K562 (cell line): ENCODE results near the gene FANCD2. TPM values are rescaled to one million over a fixed set of nuclear protein-coding genes. Genes with fewer than 3 reads are reported as not detected.

Experiments
- CSDE1 ChIP-seq, 2 experiments: fragments of 450-650 bp; IDR thresholded peaks; 2 replicates each; pipeline ENCODE4 v1.6.1; 2016; ENCODE audit warnings: mild to moderate bottlenecking in 1 of 2
- EWSR1 ChIP-seq: fragments of 450-650 bp; IDR thresholded peaks from 2 replicates; pipeline ENCODE4 v1.6.1; 2018; ENCODE audit warnings: borderline replicate concordance, mild to moderate bottlenecking, low read depth, moderate library complexity; ENCODE audit not compliant: partially characterized antibody
- FIP1L1 ChIP-seq: fragments of 200-400 bp; formaldehyde crosslinking; IDR thresholded peaks from 2 replicates; pipeline ENCODE4 v1.6.1; 2018; ENCODE audit warnings: mild to moderate bottlenecking, low read depth, low read length; ENCODE audit not compliant: poor library complexity, severe bottlenecking
- FOXK2 ChIP-seq, 2 experiments: fragments of 450-650 bp; IDR thresholded peaks in 1 of 2; conservative IDR thresholded peaks in 1 of 2; 2 replicates each; pipeline ENCODE4 v1.6.1; 2016; ENCODE audit warnings: low read depth in 2 of 2, mild to moderate bottlenecking in 1 of 2
- LCOR ChIP-seq: sonication (generic); formaldehyde crosslinking; IDR thresholded peaks from 2 replicates; pipeline ENCODE4 v1.8.0; 2022; ENCODE audit warnings: mild to moderate bottlenecking, missing genetic modification reagents
- MAFG ChIP-seq: fragments of 450-650 bp; conservative IDR thresholded peaks from 2 replicates; pipeline ENCODE4 v1.6.1; 2016; ENCODE audit warnings: missing genetic modification characterization, missing compliant biosample characterization
- MCM5 ChIP-seq: fragments of 450-650 bp; IDR thresholded peaks from 2 replicates; pipeline ENCODE4 v1.6.1; 2016; ENCODE audit warnings: low read depth
- PHB2 ChIP-seq: fragments of 450-650 bp; IDR thresholded peaks from 2 replicates; pipeline ENCODE4 v1.6.1; 2017; ENCODE audit warnings: low read depth
- SMAD4 ChIP-seq: fragments of 250-450 bp; sonication (Bioruptor Pico); conservative IDR thresholded peaks from 2 replicates; pipeline ENCODE4 v1.8.0; 2021; ENCODE audit warnings: inconsistent platforms, mild to moderate bottlenecking, moderate library complexity
- SMARCA4 ChIP-seq: fragments of 450-650 bp; IDR thresholded peaks from 2 replicates; pipeline ENCODE4 v1.6.1; 2016
- TRIM25 ChIP-seq: fragments of 450-650 bp; IDR thresholded peaks from 2 replicates; pipeline ENCODE4 v1.7.0; 2016; ENCODE audit warnings: borderline replicate concordance
- WHSC1 ChIP-seq: IDR thresholded peaks from one replicate; pipeline ENCODE4 v1.6.1; 2012; ENCODE audit warnings: low read length, control low read depth, inconsistent platforms
- YY1 ChIP-seq, 3 experiments: IDR thresholded peaks; 2 replicates each; pipeline ENCODE4 v1.6.1; 2011; ENCODE audit warnings: low read length in 2 of 3, mild to moderate bottlenecking in 2 of 3, moderate library complexity in 2 of 3, borderline replicate concordance in 1 of 3, control low read depth in 1 of 3, low read depth in 1 of 3; ENCODE audit not compliant: insufficient read depth in 3 of 3, insufficient replicate concordance in 2 of 3, control insufficient read depth in 1 of 3, insufficient read length in 1 of 3; ENCODE audit errors: extremely low read depth in 1 of 3
- ZBED1 ChIP-seq: IDR thresholded peaks from 2 replicates; pipeline ENCODE4 v1.6.1; 2014
- ZNF174 ChIP-seq: fragments of 250-450 bp; sonication (Bioruptor Pico); IDR thresholded peaks from 2 replicates; pipeline ENCODE4 v1.4.0; 2020; ENCODE audit warnings: mild to moderate bottlenecking
- polyA plus RNA-seq, 8 experiments: library from polyadenylated mRNA; depleted of rRNA in 4 of 8; stranded (reverse) in 5 of 8; unstranded in 3 of 8; fragments of >200 nt; fragmentation: Nextera tagmentation in 2 of 8; fragmentation: Illumina TruSeq in 1 of 8; extraction: Ambion mirVana in 2 of 8; extraction: Trizol in 1 of 8; gene quantifications; 2 replicates each; pipeline versions ENCODE4 v1.2.1 to v1.2.3, GENCODE V29; 2011 to 2014; ENCODE audit warnings: inconsistent platforms in 1 of 8, missing spikeins in 1 of 8
- total RNA-seq, 7 experiments: library from RNA; depleted of rRNA in 6 of 7; stranded (reverse); fragments of >200 nt in 6 of 7; fragmentation: Illumina TruSeq in 2 of 7; extraction: Trizol in 2 of 7; gene quantifications; 2 replicates each; pipeline versions ENCODE4 v1.2.1 to v1.2.3, GENCODE V29; 2011 to 2021; ENCODE audit warnings: low replicate concordance in 1 of 7
- TF ChIP-seq, protein P1 (sequence below): fragments of 450-650 bp; IDR thresholded peaks from 2 replicates; pipeline ENCODE4 v1.6.1; 2016; ENCODE audit warnings: mild to moderate bottlenecking
- TF ChIP-seq, protein P2 (sequence below): fragments of 450-650 bp; IDR thresholded peaks from 2 replicates; pipeline ENCODE4 v1.6.1; 2016; ENCODE audit warnings: missing biosample characterization, missing genetic modification characterization
- TF ChIP-seq, protein P3 (sequence below): fragments of 450-650 bp; IDR thresholded peaks from 2 replicates; pipeline ENCODE4 v1.6.1; 2016; ENCODE audit warnings: antibody characterized with exemption
- TF ChIP-seq, protein P4 (sequence below): fragments of 450-650 bp; conservative IDR thresholded peaks from 2 replicates; pipeline ENCODE4 v1.6.1; 2016; ENCODE audit warnings: missing genetic modification characterization, low read depth, mild to moderate bottlenecking, control low read depth, missing compliant biosample characterization

Gene FANCD2
- total and polyA plus RNA-seq, 9 of the 15 experiments (the other 6 are each of a cell fraction or from before 2014, with no cell fraction given): 59.4 to 137 (median 96.1) TPM

DNA sequence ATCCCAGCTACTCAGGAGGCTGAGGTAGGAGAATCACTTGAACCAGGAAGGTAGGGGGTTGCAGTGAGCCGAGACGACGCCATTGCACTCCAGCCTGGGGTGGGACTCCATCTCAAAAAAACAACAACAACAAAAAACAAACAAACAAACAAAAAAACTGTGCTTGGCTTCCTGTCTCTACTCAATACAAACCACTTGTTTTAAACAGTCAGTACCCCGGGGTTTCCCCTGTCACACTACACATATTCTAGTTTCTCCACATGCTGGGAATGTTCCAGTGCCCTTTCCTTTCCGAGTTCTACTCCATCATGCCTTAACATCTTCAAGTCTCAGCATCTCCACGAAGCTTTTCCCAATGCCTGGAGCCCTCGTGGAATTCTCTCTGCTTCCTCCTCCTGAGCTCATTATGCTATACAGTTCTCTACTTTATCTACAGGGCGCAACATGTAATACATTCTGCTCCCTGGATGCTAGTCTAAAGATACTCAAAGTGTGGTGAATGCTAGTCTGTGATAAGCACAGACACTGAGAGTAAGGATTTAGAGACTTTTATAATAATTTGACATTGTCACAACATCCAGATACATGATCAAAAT, 47.4 kb upstream of the FANCD2 start (continued):
- TF ChIP-seq, protein P1, sequence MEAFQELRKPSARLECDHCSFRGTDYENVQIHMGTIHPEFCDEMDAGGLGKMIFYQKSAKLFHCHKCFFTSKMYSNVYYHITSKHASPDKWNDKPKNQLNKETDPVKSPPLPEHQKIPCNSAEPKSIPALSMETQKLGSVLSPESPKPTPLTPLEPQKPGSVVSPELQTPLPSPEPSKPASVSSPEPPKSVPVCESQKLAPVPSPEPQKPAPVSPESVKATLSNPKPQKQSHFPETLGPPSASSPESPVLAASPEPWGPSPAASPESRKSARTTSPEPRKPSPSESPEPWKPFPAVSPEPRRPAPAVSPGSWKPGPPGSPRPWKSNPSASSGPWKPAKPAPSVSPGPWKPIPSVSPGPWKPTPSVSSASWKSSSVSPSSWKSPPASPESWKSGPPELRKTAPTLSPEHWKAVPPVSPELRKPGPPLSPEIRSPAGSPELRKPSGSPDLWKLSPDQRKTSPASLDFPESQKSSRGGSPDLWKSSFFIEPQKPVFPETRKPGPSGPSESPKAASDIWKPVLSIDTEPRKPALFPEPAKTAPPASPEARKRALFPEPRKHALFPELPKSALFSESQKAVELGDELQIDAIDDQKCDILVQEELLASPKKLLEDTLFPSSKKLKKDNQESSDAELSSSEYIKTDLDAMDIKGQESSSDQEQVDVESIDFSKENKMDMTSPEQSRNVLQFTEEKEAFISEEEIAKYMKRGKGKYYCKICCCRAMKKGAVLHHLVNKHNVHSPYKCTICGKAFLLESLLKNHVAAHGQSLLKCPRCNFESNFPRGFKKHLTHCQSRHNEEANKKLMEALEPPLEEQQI: peak; percentile 65
- peak; percentile 53; the same call in 1 of the 2 replicates for TF ChIP-seq SMAD4 (CRISPR knock-in tag)
- TF ChIP-seq TRIM25: 0 out of 2 replicates have a peak, but pooled peaks have one; percentile 22
- no peak for TF ChIP-seq ZBED1
- TF ChIP-seq YY1 (IDR thresholded peaks at IDR 0.05; ENCODE audit: borderline replicate concordance in 1 of 3, control insufficient read depth in 1 of 3, extremely low read depth in 1 of 3, insufficient read depth in 3 of 3, insufficient read length in 1 of 3, insufficient replicate concordance in 2 of 3, low read depth in 1 of 3, low read length in 2 of 3): peak in 1 of 3 experiments; percentile 21
- no peak for TF ChIP-seq WHSC1
- 0 out of 2 replicates have a peak, but pooled peaks have one; percentile 11 for TF ChIP-seq PHB2
- TF ChIP-seq FOXK2 (conservative IDR thresholded peaks at IDR 0.05 in 1 of 2, IDR thresholded peaks at IDR 0.05 in 1 of 2; ENCODE audit: low read depth in 2 of 2): peak; percentile 18 to 60; a peak in 2 of 4 replicates
- TF ChIP-seq SMARCA4: peak; percentile 95
- TF ChIP-seq, protein P2, sequence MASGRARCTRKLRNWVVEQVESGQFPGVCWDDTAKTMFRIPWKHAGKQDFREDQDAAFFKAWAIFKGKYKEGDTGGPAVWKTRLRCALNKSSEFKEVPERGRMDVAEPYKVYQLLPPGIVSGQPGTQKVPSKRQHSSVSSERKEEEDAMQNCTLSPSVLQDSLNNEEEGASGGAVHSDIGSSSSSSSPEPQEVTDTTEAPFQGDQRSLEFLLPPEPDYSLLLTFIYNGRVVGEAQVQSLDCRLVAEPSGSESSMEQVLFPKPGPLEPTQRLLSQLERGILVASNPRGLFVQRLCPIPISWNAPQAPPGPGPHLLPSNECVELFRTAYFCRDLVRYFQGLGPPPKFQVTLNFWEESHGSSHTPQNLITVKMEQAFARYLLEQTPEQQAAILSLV (tag): no peak; the same call in 1 of the 2 replicates
- TF ChIP-seq CSDE1 (IDR thresholded peaks at IDR 0.05): 0 out of 4 replicates have a peak, but pooled peaks of 1 of the 2 experiments have one; percentile 44
- TF ChIP-seq MCM5: no peak
- TF ChIP-seq FIP1L1: no peak
- TF ChIP-seq, protein P3, sequence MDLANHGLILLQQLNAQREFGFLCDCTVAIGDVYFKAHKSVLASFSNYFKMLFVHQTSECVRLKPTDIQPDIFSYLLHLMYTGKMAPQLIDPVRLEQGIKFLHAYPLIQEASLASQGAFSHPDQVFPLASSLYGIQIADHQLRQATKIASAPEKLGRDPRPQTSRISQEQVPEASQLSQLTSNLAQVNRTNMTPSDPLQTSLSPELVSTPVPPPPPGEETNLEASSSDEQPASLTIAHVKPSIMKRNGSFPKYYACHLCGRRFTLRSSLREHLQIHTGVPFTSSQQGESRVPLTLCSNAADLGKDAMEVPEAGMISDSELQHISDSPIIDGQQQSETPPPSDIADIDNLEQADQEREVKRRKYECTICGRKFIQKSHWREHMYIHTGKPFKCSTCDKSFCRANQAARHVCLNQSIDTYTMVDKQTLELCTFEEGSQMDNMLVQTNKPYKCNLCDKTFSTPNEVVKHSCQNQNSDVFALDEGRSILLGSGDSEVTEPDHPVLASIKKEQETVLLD: peak; percentile 20; the same call in 1 of the 2 replicates
- TF ChIP-seq EWSR1: no peak
- peak; percentile 46; the same call in 1 of the 2 replicates for TF ChIP-seq LCOR (CRISPR knock-in tag)
- TF ChIP-seq, protein P4, sequence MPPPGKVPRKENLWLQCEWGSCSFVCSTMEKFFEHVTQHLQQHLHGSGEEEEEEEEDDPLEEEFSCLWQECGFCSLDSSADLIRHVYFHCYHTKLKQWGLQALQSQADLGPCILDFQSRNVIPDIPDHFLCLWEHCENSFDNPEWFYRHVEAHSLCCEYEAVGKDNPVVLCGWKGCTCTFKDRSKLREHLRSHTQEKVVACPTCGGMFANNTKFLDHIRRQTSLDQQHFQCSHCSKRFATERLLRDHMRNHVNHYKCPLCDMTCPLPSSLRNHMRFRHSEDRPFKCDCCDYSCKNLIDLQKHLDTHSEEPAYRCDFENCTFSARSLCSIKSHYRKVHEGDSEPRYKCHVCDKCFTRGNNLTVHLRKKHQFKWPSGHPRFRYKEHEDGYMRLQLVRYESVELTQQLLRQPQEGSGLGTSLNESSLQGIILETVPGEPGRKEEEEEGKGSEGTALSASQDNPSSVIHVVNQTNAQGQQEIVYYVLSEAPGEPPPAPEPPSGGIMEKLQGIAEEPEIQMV: no peak
- TF ChIP-seq ZNF174 (CRISPR knock-in tag): 0 out of 2 replicates have a peak, but pooled peaks have one; percentile 41
- TF ChIP-seq MAFG (tag): 0 out of 2 replicates have a peak, but pooled peaks have one; percentile 23
